IMR-90 (cell line): ENCODE results near the gene KLF7. TPM values are rescaled to one million over a fixed set of nuclear protein-coding genes. Genes with fewer than 3 reads are reported as not detected.

Experiments
- ELK1 ChIP-seq: fragments of 150-350 bp; IDR thresholded peaks from 2 replicates; pipeline ENCODE4 v1.6.1; 2016; ENCODE audit warnings: low read depth, mild to moderate bottlenecking, low read length, moderate library complexity, borderline replicate concordance
- FOS ChIP-seq: fragments of 150-350 bp; IDR thresholded peaks from 2 replicates; pipeline ENCODE4 v1.6.1; 2016; ENCODE audit warnings: low read depth, low read length
- POLR2A ChIP-seq: IDR thresholded peaks from 2 replicates; pipeline ENCODE4 v1.6.1; 2012; ENCODE audit warnings: mild to moderate bottlenecking, low read depth, low read length
- SMC3 ChIP-seq: fragments of 150-350 bp; IDR thresholded peaks from 2 replicates; pipeline ENCODE4 v1.6.1; 2016; ENCODE audit warnings: low read depth, mild to moderate bottlenecking, antibody characterized with exemption, low read length, moderate library complexity
- polyA plus RNA-seq, 3 experiments: library from polyadenylated mRNA; depleted of rRNA; stranded (reverse); fragments of >200 nt; gene quantifications; 2 replicates each; pipeline ENCODE4 v1.2.3, GENCODE V29; 2012; ENCODE audit warnings: low replicate concordance in 1 of 3
- total RNA-seq: library from RNA; depleted of rRNA; stranded (reverse); fragments of >200 nt; gene quantifications from 2 replicates; pipeline ENCODE4 v1.2.3, GENCODE V29; 2012

KLF7 gene
- total and polyA plus RNA-seq, 2 of the 4 experiments (the other 2 are of a cell fraction): 23.1 to 28.5 TPM

- TF ChIP-seq ELK1 (no peak), POLR2A (peak; percentile 49), FOS (no peak), SMC3 (no peak)
These were observed 4.3 kb downstream of the KLF7 start (continued) for GRCh38 chr2:207161247-207162123.
